NB4 (cell line): ENCODE data around the gene CYP3A7.

Experiments
- CTCF ChIP-seq: IDR thresholded peaks from one replicate; pipeline ENCODE4 v1.5.1; 2012; ENCODE audit warnings: low read depth, low read length
- MYC ChIP-seq: IDR thresholded peaks from 2 replicates; pipeline ENCODE4 v1.6.1; 2011; ENCODE audit warnings: low read depth, low read length
- POLR2A ChIP-seq: IDR thresholded peaks from 2 replicates; pipeline ENCODE4 v1.6.1; 2011; ENCODE audit warnings: mild to moderate bottlenecking; ENCODE audit not compliant: insufficient read length; ENCODE audit errors: extremely low read depth
- TF ChIP-seq, protein P1 (sequence below): IDR thresholded peaks from 2 replicates; pipeline ENCODE4 v1.6.1; 2011; ENCODE audit warnings: low read depth, low read length

GRCh38 chr7:99674995-99675742 is 59.8 kb downstream of the CYP3A7 start:
- no peak for TF ChIP-seq CTCF
- TF ChIP-seq POLR2A: no peak
- TF ChIP-seq, protein P1, sequence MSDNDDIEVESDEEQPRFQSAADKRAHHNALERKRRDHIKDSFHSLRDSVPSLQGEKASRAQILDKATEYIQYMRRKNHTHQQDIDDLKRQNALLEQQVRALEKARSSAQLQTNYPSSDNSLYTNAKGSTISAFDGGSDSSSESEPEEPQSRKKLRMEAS: no peak
- no peak for TF ChIP-seq MYC
